ENCODE data around the gene PDZD2.
A peak's percentile ranks its signal among the peaks of the same experiment; 100 is the strongest.

The PDZD2 gene

GRCh38 chr5:32126691-32127090 is 487.8 kb downstream of the PDZD2 start:
- TF ChIP-seq GATA1 (IDR thresholded peaks at IDR 0.05; ENCODE audit: low read depth, low read length) (no peak), POLR2A (IDR thresholded peaks at IDR 0.05; ENCODE audit: low read length) (no peak)
- DNase-seq: no peak

DNA sequence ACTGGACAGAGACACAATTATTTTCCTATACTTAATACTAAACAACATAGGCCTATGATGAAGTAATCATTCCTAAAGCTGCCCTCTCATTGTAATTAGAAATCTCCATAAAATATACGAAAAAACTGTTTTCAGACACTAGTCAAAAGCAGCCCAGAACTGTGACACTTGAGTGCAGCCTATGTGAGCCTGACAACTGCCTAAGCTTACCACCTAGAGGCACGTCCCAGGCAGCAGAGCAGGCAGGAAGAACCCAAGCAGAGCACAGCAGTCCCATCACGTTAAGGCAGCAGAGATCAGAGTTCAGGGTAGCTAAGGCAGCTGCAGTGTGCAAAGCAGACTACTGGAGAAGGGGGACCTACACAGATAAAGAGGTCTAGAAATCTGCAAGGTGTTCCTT is 488.8 kb downstream of the PDZD2 start:
- no peak for TF ChIP-seq GATA1 (IDR thresholded peaks at IDR 0.05; ENCODE audit: low read depth, low read length)
- no peak for TF ChIP-seq POLR2A (IDR thresholded peaks at IDR 0.05; ENCODE audit: low read length)
- DNase-seq: no peak

DNA sequence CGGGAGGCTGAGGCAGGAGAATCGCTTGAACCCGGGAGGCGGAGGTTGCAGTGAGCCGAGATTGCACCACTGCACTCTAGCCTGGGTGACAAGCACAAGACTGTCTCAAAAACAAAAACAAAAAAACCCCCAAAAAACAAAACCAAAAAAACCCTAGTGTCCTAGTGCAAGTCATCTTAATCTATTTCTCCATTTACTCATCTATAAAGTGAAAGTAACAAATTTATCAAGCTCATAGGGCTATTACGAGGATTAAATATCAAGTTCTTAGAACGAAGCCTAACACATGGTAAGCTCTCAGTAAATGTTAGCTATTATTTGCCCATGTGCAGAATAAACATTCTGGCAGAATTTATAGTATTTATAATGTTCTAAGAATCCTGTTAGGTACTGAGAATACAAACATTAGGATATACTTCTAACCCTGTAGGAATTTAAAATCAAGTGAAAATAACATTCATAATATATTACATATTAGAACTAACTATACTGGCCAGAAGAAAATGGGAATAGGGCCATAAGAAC is 490.2 kb downstream of the PDZD2 start:
- no peak for DNase-seq
- TF ChIP-seq POLR2A (IDR thresholded peaks at IDR 0.05; ENCODE audit: low read length) (no peak), GATA1 (IDR thresholded peaks at IDR 0.05; ENCODE audit: low read depth, low read length) (no peak)

DNA sequence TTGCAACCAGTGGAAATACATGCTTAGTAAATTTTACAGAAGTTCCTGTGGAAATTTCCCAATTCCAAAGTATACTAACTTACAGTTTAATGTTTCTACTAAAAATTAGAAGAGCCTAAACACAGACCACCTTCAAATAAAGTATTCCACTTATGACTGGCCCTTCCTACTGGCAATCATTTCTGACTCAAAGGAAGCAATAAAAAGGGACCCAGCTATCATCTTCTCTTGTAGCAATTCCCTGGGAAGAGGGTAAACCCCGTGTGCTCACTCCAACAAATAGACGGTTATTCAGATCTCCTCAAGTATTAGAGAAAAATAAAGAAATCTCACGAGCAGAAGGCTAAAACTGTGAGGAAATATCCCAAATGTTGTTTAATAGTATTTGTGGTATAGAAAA is 491.9 kb downstream of the PDZD2 start:
- no peak for TF ChIP-seq POLR2A (IDR thresholded peaks at IDR 0.05; ENCODE audit: low read length)
- no peak for TF ChIP-seq GATA1 (IDR thresholded peaks at IDR 0.05; ENCODE audit: low read depth, low read length)
- no peak for DNase-seq

GRCh38 chr5:32131604-32132003 is 492.7 kb downstream of the PDZD2 start:
- TF ChIP-seq GATA1 (IDR thresholded peaks at IDR 0.05; ENCODE audit: low read depth, low read length) (no peak), POLR2A (IDR thresholded peaks at IDR 0.05; ENCODE audit: low read length) (no peak)
- DNase-seq: no peak

DNA sequence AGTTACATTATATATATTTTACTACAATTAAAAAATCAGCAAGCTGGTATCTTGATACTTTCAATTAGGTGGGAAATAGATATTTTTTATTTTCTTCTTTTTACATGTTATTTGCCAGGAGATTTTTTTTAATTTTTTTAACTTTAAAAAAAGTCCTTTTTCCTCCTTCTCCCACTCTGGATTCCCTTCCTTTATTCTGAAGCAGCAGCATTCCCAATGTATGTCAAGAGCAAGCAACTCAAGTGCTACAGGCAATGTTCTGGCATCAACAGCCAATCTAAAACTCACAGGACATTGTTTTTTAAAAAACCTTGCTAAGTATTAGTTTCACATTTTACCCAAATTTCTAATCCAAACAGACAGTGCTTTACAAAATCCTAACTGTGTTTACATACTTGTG is 493.8 kb downstream of the PDZD2 start:
- no peak for DNase-seq
- TF ChIP-seq POLR2A (IDR thresholded peaks at IDR 0.05; ENCODE audit: low read length) (no peak), GATA1 (IDR thresholded peaks at IDR 0.05; ENCODE audit: low read depth, low read length) (no peak)

DNA sequence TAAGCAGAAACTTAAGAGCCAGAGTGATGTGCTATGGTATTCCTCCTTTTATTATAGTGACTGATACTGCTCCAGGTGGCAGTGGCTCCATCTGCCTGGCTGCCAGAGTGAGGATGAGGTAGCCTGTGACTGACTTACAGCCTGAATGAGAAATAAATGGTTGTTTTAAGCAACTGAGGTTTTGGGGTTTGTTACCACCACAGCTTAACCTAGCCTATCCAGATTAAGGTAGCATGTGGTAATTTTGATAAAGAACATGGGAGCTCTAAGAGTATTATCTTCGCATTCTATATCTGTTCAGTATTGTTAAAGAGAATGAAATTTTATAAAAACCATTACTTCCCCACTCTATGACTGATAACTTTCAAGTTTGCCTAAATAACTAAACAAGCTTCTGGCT is 496.2 kb downstream of the PDZD2 start:
- TF ChIP-seq GATA1 (IDR thresholded peaks at IDR 0.05; ENCODE audit: low read depth, low read length): no peak
- TF ChIP-seq POLR2A (IDR thresholded peaks at IDR 0.05; ENCODE audit: low read length): no peak
- peak in 1 of 2 experiments; percentile 22 for DNase-seq

DNA sequence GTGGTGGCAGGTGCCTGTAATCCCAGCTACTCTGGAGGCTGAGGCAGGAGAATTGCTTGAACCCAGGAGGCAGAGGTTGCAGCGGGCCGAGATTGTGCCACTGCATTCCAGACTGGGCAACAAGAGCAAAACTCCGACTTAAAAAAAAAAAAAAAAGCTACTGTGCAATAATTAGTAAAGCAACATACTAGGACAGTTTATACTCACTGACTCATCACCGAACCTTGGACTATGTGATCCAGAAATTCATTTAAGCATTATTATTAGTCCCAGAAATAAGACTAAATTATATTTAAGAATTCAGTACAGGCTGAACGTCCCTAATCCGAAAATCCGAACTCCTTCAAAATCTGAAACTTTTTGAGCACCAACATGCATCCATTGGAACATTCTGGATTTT is 497.4 kb downstream of the PDZD2 start:
- no peak for DNase-seq
- TF ChIP-seq GATA1 (IDR thresholded peaks at IDR 0.05; ENCODE audit: low read depth, low read length) (no peak), POLR2A (IDR thresholded peaks at IDR 0.05; ENCODE audit: low read length) (no peak)

GRCh38 chr5:32138839-32139493 is 500.0 kb downstream of the PDZD2 start:
- no peak for DNase-seq
- TF ChIP-seq GATA1 (IDR thresholded peaks at IDR 0.05; ENCODE audit: low read depth, low read length) (no peak), POLR2A (IDR thresholded peaks at IDR 0.05; ENCODE audit: low read length) (no peak)

GRCh38 chr5:32143617-32144377 is 504.9 kb downstream of the PDZD2 start:
- TF ChIP-seq POLR2A (IDR thresholded peaks at IDR 0.05; ENCODE audit: low read length) (no peak), GATA1 (IDR thresholded peaks at IDR 0.05; ENCODE audit: low read depth, low read length) (no peak)
- DNase-seq: no peak

DNA sequence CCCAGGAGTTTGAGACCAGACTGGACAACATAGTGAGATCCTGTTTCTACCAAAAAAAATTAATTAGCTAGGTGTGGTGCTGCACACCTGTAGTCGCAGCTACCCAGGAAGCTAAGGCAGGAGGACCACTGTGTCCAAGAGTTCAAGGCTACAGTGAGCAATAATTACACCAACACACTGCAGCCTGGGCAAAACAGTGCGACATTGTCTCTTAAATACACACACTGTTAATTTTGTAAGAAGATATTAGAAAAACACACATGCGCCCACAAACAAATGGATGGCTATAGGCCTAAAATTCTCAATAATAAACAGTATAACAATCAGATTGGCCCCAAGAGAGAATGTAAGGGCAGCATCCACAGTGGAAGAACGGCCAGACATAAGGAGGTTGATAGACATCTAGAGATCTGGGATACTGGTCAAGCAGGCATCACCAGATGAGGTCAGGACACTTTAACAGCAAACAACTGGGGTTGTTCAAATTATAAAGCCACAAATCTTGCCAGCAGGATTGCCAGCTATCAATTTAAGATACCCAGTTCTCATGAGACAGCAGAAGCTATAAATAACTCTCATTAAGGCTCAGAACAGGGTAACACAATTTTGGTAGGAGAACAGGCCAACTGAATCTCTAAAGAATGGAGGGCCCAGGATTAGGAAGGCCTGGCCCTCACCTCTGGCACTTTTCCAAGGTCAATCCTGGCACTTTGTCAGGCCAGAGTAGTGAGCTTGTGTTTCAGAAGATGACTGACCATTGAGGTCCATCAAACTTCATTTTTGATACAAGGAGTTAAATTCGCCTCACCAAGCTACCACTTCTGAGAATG is 505.7 kb downstream of the PDZD2 start:
- TF ChIP-seq POLR2A (IDR thresholded peaks at IDR 0.05; ENCODE audit: low read length) (no peak), GATA1 (IDR thresholded peaks at IDR 0.05; ENCODE audit: low read depth, low read length) (no peak)
- peak in 1 of 2 experiments; percentile 4 for DNase-seq

- TF ChIP-seq GATA1 (IDR thresholded peaks at IDR 0.05; ENCODE audit: low read depth, low read length): no peak
- TF ChIP-seq POLR2A (IDR thresholded peaks at IDR 0.05; ENCODE audit: low read length): no peak
- no peak for DNase-seq
Observed at GRCh38 chr5:32145378-32145777, 506.4 kb downstream of the PDZD2 start.

- no peak for TF ChIP-seq GATA1 (IDR thresholded peaks at IDR 0.05; ENCODE audit: low read depth, low read length)
- no peak for TF ChIP-seq POLR2A (IDR thresholded peaks at IDR 0.05; ENCODE audit: low read length)
- DNase-seq: no peak
Observed at GRCh38 chr5:32147236-32147635, 508.3 kb downstream of the PDZD2 start.

DNA sequence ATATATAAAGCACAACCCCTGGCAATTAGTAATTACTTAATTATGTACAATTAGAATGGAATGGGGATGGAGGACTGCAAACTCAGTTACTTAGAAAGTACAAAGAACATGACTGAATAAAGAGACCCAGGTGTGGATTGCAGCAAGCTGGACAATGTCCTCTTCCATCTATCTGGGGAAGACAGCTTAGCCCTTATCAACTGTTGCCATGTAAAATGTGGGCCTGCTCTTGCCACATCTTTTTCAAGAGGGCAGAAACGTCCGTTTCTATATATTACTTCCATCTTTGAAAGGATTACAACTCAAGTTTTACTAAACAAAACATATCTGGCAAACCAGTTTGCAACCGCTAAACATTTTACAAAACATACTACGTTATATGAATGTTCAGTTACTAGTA is 509.0 kb downstream of the PDZD2 start:
- DNase-seq: peak; percentile 76 to 85
- no peak for TF ChIP-seq GATA1 (IDR thresholded peaks at IDR 0.05; ENCODE audit: low read depth, low read length)
